Activated CD8-positive, alpha-beta T cell treated with anti-CD3 and anti-CD28 coated beads for 36 hours (primary cell): ENCODE results near the gene SORCS2. TPM values are rescaled to one million over a fixed set of nuclear protein-coding genes. Genes with fewer than 3 reads are reported as not detected.

Experiments
- ATAC-seq: fragments of 200-7000 bp; cut with Tn5 transposase; one replicate; pipeline ENCODE4 v1.10.0; 2021; ENCODE audit warnings: mild to moderate bottlenecking, moderate library complexity
- CTCF ChIA-PET: fragments of 350-600 bp; sonication (Branson Sonifier 250); formaldehyde crosslinking; loops from one replicate; lab custom pipeline; 2021; ENCODE audit warnings: antibody characterized with exemption; lab: Charles Lee
- POLR2A ChIA-PET: fragments of 350-600 bp; sonication (Branson Sonifier 250); formaldehyde crosslinking; loops from one replicate; lab custom pipeline; 2021; ENCODE audit warnings: antibody characterized with exemption; lab: Charles Lee
- DNase-seq: peaks from one replicate; pipeline ENCODE4 v3.0.0-alpha.2; 2020
- H3K27ac Mint-ChIP-seq: one replicate; pipeline ENCODE4 v1.8.0; 2021; ENCODE audit warnings: mild to moderate bottlenecking, mixed read lengths
- H3K27me3 Mint-ChIP-seq: one replicate; pipeline ENCODE4 v1.8.0; 2021; ENCODE audit warnings: mixed read lengths
- H3K36me3 Mint-ChIP-seq: one replicate; pipeline ENCODE4 v1.8.0; 2021; ENCODE audit warnings: low read depth, mixed read lengths
- H3K4me1 Mint-ChIP-seq: one replicate; pipeline ENCODE4 v1.8.0; 2021; ENCODE audit warnings: low read depth, mixed read lengths
- H3K4me3 Mint-ChIP-seq: one replicate; pipeline ENCODE4 v1.8.0; 2021; ENCODE audit warnings: mild to moderate bottlenecking, moderate library complexity, mixed read lengths
- H3K9me3 Mint-ChIP-seq: one replicate; pipeline ENCODE4 v1.8.0; 2021; ENCODE audit warnings: mixed read lengths
- intact Hi-C: fragments of 100-400 bp; cut with micrococcal nuclease; formaldehyde crosslinking; loops from one replicate; pipeline ENCODE4 v1.10.0; 2022
- total RNA-seq, 2 experiments: library from RNA; stranded (reverse); gene quantifications; one replicate each; pipeline ENCODE4 v1.2.3, GENCODE V29; 2021
- TF ChIP-seq, protein P1 (sequence below): fragments of 200-600 bp; IDR thresholded peaks from one replicate; pipeline ENCODE4 v1.8.0; 2022; ENCODE audit warnings: antibody characterized with exemption, mild to moderate bottlenecking

The SORCS2 gene
- total RNA-seq, 2 experiments from 2014 or later = 0.05 TPM; not detected in 1

DNA sequence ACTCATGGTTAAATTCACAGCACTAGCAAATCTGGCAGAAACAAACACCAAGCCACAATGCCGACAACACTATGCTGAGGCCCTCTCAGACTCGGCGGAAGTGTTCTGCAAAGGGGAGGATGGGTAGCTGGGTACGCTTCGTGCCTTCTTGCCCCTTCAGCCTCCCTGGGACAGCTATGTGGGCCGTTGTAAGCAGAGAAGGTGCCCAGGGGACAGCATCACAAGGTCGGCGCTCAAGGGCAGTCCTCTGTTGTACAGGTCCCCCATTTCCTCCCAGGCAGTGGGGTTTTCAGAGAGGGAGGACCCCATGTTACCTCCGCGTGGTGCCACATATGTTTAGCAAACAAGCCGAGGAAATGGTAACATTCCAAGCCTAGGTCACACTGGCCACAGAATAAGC is 573.7 kb downstream of the SORCS2 start:
- Mint-ChIP-seq H3K27ac (no peak overlapping the region), H3K36me3 (peaks cover 2% of the 10 kb centered on the region), H3K27me3 (no peaks in the 10 kb centered on the region), H3K4me3 (no peak overlapping the region), H3K4me1 (peaks cover 21% of the 10 kb centered on the region), H3K9me3 (no peaks in the 10 kb centered on the region)
- intact Hi-C loops = no loop called here
- DNase-seq = no peak
- ChIA-PET CTCF (interaction anchor here (6.6 kb wide), 1 partner anchor 37 kb away, joined by 33 read pairs; no protein-coding TSS in a partner anchor), POLR2A (no interaction called here)
- TF ChIP-seq, protein P1, sequence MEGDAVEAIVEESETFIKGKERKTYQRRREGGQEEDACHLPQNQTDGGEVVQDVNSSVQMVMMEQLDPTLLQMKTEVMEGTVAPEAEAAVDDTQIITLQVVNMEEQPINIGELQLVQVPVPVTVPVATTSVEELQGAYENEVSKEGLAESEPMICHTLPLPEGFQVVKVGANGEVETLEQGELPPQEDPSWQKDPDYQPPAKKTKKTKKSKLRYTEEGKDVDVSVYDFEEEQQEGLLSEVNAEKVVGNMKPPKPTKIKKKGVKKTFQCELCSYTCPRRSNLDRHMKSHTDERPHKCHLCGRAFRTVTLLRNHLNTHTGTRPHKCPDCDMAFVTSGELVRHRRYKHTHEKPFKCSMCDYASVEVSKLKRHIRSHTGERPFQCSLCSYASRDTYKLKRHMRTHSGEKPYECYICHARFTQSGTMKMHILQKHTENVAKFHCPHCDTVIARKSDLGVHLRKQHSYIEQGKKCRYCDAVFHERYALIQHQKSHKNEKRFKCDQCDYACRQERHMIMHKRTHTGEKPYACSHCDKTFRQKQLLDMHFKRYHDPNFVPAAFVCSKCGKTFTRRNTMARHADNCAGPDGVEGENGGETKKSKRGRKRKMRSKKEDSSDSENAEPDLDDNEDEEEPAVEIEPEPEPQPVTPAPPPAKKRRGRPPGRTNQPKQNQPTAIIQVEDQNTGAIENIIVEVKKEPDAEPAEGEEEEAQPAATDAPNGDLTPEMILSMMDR = no peak
- no peak for ATAC-seq

DNA sequence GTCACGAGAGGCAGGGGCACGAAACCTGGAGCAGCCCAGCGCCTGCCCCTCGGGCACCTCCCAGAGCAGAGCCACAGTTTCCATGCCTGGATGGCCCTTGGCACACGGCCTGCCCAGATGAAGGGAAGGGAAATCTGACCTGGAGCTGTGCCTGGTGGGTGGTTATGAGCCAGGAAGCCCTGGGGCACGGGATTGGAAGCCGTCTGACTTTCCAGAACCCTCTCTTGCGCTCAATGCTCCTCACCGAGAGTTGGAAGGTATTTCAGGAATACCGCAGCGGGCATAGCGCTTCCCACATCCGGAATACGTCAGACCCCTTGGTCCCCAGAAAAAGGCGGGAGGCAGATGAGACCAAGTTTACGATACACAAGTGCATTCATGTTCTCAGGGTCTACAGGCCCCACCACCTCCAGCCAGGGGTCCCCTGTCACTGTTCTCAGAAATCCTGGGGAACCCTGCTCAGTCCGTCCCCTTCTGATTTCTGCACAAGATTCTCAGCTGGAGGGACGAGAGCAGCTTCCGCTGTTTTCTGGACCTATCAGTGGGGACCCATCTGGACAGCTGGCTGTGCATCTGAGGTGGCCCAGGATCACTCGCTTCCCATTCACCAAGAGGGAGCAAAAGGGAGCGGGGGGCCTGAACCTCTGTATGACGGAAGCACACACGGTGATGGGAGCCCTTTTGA is 574.5 kb downstream of the SORCS2 start:
- TF ChIP-seq, protein P1 = no peak
- intact Hi-C loops = no loop called here
- H3K27ac Mint-ChIP-seq = no peak overlapping the region
- H3K4me3 Mint-ChIP-seq = no peak overlapping the region
- no peak for DNase-seq
- no peak for ATAC-seq
- no peaks in the 10 kb centered on the region for H3K27me3 Mint-ChIP-seq
- POLR2A ChIA-PET = no interaction called here
- peaks cover 21% of the 10 kb centered on the region for H3K4me1 Mint-ChIP-seq
- CTCF ChIA-PET = interaction anchor here (6.6 kb wide), 1 partner anchor 36 kb away, joined by 33 read pairs; no protein-coding TSS in a partner anchor
- no peaks in the 10 kb centered on the region for H3K9me3 Mint-ChIP-seq
- H3K36me3 Mint-ChIP-seq = no peaks in the 10 kb centered on the region

DNA sequence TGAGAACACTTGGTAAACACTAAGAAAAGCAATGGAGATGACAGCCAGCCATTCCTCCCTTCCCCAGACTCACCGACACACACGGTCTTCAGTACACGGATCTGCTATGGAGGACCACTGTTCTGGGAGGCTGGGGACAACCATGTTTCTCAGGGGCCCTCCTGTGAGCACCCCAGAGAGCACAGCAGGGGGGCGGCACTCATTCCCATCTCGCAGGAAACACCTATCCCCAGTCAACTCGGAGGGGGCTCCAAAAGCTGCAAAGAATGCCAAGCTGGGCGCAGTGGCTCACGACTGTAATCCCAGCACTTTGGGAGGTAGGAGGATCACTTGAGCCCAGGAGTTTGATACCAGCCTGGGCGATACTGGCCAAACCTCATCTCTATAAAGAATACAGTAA is 575.2 kb downstream of the SORCS2 start:
- intact Hi-C loops = no loop called here
- ChIA-PET POLR2A (interaction anchor here (3.0 kb wide), 1 partner anchor 11 kb away, joined by 9 read pairs; no protein-coding TSS in a partner anchor), CTCF (interaction anchor here (6.6 kb wide), 1 partner anchor 35 kb away, joined by 33 read pairs; no protein-coding TSS in a partner anchor)
- TF ChIP-seq, protein P1 = no peak
- ATAC-seq (no peak), DNase-seq (no peak)
- Mint-ChIP-seq H3K4me1 (peaks cover 23% of the 10 kb centered on the region), H3K36me3 (peaks cover 2% of the 10 kb centered on the region), H3K9me3 (no peaks in the 10 kb centered on the region), H3K27me3 (no peaks in the 10 kb centered on the region), H3K27ac (no peak overlapping the region), H3K4me3 (no peak overlapping the region)

DNA sequence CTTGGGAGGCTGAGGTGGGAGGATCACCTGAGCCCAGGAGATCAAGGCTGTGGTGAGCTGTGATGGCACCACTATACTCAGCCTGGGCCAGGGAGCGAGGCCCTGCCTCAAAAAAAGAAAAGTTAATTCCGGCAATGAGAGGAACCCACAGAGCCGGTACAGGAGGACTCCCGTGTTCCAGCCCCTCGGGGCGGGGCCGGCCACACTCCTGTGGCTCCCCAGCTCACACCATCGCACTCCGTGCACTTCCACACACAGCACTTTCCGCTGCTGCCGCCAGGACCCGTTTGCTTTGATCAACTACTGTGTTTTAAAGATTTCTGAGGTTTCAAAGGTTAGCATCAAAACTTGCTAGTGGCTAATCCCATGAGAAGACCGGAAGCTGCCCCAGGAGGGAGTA is 575.6 kb downstream of the SORCS2 start:
- Mint-ChIP-seq H3K9me3 (no peaks in the 10 kb centered on the region), H3K27ac (no peak overlapping the region), H3K36me3 (peaks cover 2% of the 10 kb centered on the region), H3K27me3 (no peaks in the 10 kb centered on the region), H3K4me3 (no peak overlapping the region), H3K4me1 (peaks cover 25% of the 10 kb centered on the region)
- CTCF ChIA-PET = interaction anchor here (1.1 to 6.6 kb wide), 2 partner anchors 8 to 35 kb away, joined by 3 to 33 read pairs; no protein-coding TSS in a partner anchor
- POLR2A ChIA-PET = interaction anchor here (3.0 kb wide), 1 partner anchor 11 kb away, joined by 9 read pairs; no protein-coding TSS in a partner anchor
- DNase-seq (no peak), ATAC-seq (no peak)
- intact Hi-C loops = no loop called here
- TF ChIP-seq, protein P1 = no peak

DNA sequence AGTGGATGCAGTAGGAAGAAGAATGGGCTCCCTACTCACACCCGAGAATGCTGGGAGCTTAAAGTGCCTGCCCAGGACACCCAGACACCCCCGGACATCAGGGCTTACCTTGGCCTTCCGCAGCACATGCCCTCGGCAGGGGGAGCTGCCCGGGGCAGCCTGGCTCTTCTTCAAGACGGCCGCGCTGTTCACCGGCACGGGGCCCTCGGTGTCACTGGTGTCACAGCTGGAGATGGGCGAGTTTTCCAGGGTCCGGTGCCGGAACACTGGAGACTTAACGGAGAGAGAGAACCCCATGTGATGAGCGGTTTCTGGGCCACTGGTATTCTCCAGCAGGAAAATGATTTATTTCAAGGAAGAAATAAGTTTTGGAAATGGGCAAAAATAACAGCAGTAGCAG is 576.4 kb downstream of the SORCS2 start:
- Mint-ChIP-seq H3K9me3 (no peaks in the 10 kb centered on the region), H3K4me3 (no peak overlapping the region), H3K27ac (no peak overlapping the region), H3K36me3 (peaks cover 2% of the 10 kb centered on the region), H3K4me1 (peaks cover 25% of the 10 kb centered on the region), H3K27me3 (no peaks in the 10 kb centered on the region)
- intact Hi-C loops = no loop called here
- TF ChIP-seq, protein P1 = no peak
- ATAC-seq = no peak
- ChIA-PET CTCF (interaction anchor here (1.0 to 6.6 kb wide), 3 partner anchors 9 to 34 kb away, joined by 3 to 33 read pairs (median 3); no protein-coding TSS in a partner anchor), POLR2A (interaction anchor here (1.0 to 3.0 kb wide), 2 partner anchors 10 to 33 kb away, joined by 5 to 9 read pairs; no protein-coding TSS in a partner anchor)
- DNase-seq = no peak
